Neuronal stem cell (in vitro differentiated cells): ENCODE measurements around the gene CD59.
A peak's percentile ranks its signal among the peaks of the same experiment; 100 is the strongest.

Experiments
- DNase-seq: peaks from one replicate; pipeline ENCODE4 v3.0.0-alpha.2; 2013; ENCODE audit warnings: low spot score
- H2AFZ ChIP-seq: one replicate; pipeline ENCODE4 v1.6.1; 2013; ENCODE audit warnings: mild to moderate bottlenecking, low read length, inconsistent platforms
- H2AK5ac ChIP-seq: 2 replicates; pipeline ENCODE4 v1.6.1; 2013; ENCODE audit warnings: low read depth, mild to moderate bottlenecking, inconsistent platforms, low read length, moderate library complexity, mixed read lengths
- H2BK120ac ChIP-seq: 2 replicates; pipeline ENCODE4 v1.6.1; 2013; ENCODE audit warnings: low read depth, mild to moderate bottlenecking, inconsistent platforms, low read length, moderate library complexity, mixed read lengths
- H2BK12ac ChIP-seq: one replicate; pipeline ENCODE4 v1.6.1; 2013; ENCODE audit warnings: low read length, inconsistent platforms
- H2BK15ac ChIP-seq: 2 replicates; pipeline ENCODE4 v1.6.1; 2013; ENCODE audit warnings: mild to moderate bottlenecking, low read length, inconsistent platforms, mixed read lengths
- H2BK5ac ChIP-seq: one replicate; pipeline ENCODE4 v1.6.1; 2013; ENCODE audit warnings: inconsistent platforms, mild to moderate bottlenecking, low read length, moderate library complexity
- H3K14ac ChIP-seq: one replicate; pipeline ENCODE4 v1.6.1; 2013; ENCODE audit warnings: low read length, inconsistent platforms
- H3K18ac ChIP-seq: 2 replicates; pipeline ENCODE4 v1.6.1; 2013; ENCODE audit warnings: low read length, inconsistent platforms
- H3K23ac ChIP-seq: 2 replicates; pipeline ENCODE4 v1.6.1; 2013; ENCODE audit warnings: low read depth, mild to moderate bottlenecking, mixed read lengths, low read length, inconsistent platforms; ENCODE audit not compliant: poor library complexity
- H3K27ac ChIP-seq: replicated peaks from 3 replicates; pipeline ENCODE4 v1.5.1; 2013; ENCODE audit warnings: low read length, inconsistent platforms
- H3K27me3 ChIP-seq, 3 experiments: 2 replicates each; pipeline ENCODE4 v1.6.1; 2013; ENCODE audit warnings: low read length in 3 of 3, mild to moderate bottlenecking in 2 of 3, inconsistent platforms in 1 of 3, low read depth in 1 of 3, mixed read lengths in 1 of 3, moderate library complexity in 1 of 3; ENCODE audit not compliant: control insufficient read depth in 3 of 3, insufficient read depth in 3 of 3
- H3K36me3 ChIP-seq, 2 donors: replicated peaks in 1 of 2; 2 replicates each; pipeline ENCODE4 v1.6.1; 2013; ENCODE audit warnings: low read length in 2 of 2; ENCODE audit not compliant: control insufficient read depth in 2 of 2, insufficient read depth in 2 of 2
- H3K4ac ChIP-seq: 2 replicates; pipeline ENCODE4 v1.6.1; 2013; ENCODE audit warnings: inconsistent platforms, mild to moderate bottlenecking, low read length, moderate library complexity
- H3K4me1 ChIP-seq, 2 donors: 1 replicate in 1 of 2; 2 replicates in 1 of 2; pipeline ENCODE4 v1.6.1; 2013; ENCODE audit warnings: low read length in 2 of 2, low read depth in 1 of 2; ENCODE audit not compliant: control insufficient read depth in 2 of 2, insufficient read depth in 1 of 2
- H3K4me2 ChIP-seq: one replicate; pipeline ENCODE4 v1.6.1; 2013; ENCODE audit warnings: mild to moderate bottlenecking, low read length, inconsistent platforms; ENCODE audit not compliant: insufficient read depth, poor library complexity, severe bottlenecking
- H3K4me3 ChIP-seq, 2 donors: 2 replicates each; pipeline ENCODE4 v1.5.1; 2013; ENCODE audit warnings: low read length in 2 of 2, mild to moderate bottlenecking in 2 of 2, inconsistent platforms in 1 of 2, moderate library complexity in 1 of 2
- H3K79me1 ChIP-seq: one replicate; pipeline ENCODE4 v1.6.1; 2013; ENCODE audit warnings: low read depth, mild to moderate bottlenecking, inconsistent platforms, low read length, moderate library complexity
- H3K9ac ChIP-seq: one replicate; pipeline ENCODE4 v1.6.1; 2013; ENCODE audit warnings: mild to moderate bottlenecking, low read depth, low read length, inconsistent platforms; ENCODE audit not compliant: poor library complexity
- H3K9me3 ChIP-seq, 2 donors: replicated peaks in 1 of 2; 2 replicates each; pipeline versions ENCODE3 to v1.6.1; 2013; ENCODE audit warnings: low read length in 2 of 2, mild to moderate bottlenecking in 2 of 2, inconsistent platforms in 1 of 2, low read depth in 1 of 2, mixed read lengths in 1 of 2, moderate library complexity in 1 of 2; ENCODE audit not compliant: control insufficient read depth in 2 of 2, insufficient read depth in 1 of 2
- H4K8ac ChIP-seq: one replicate; pipeline ENCODE4 v1.6.1; 2013; ENCODE audit warnings: low read depth, mild to moderate bottlenecking, inconsistent platforms, low read length, moderate library complexity
- H4K91ac ChIP-seq: one replicate; pipeline ENCODE4 v1.6.1; 2013; ENCODE audit warnings: low read length, low read depth, mild to moderate bottlenecking, inconsistent platforms; ENCODE audit not compliant: poor library complexity
- WGBS, 2 donors: extraction: QIAGEN DNeasy Blood & Tissue Kit; methylation state at CpG; one replicate each; pipeline ENCODE4 v1.1.7; 2013; ENCODE audit warnings: missing lambda C conversion rate in 2 of 2, mixed read lengths in 1 of 2; ENCODE audit not compliant: insufficient read length in 2 of 2, insufficient replicate concordance in 1 of 2; ENCODE audit errors: extremely low coverage in 2 of 2; 5-methylcytosine and 5-hydroxymethylcytosine counted together

Gene CD59

GRCh38 chr11:33725496-33725895 is 10.7 kb downstream of the CD59 start:
- no peak overlapping the region for H2AK5ac ChIP-seq
- no peak overlapping the region for H3K4ac ChIP-seq
- H3K79me1 ChIP-seq = peaks cover 2% of the 10 kb centered on the region
- no peak overlapping the region for H3K18ac ChIP-seq
- H2BK15ac ChIP-seq = no peak overlapping the region
- no peak overlapping the region for H2BK5ac ChIP-seq
- no peak overlapping the region for H2BK120ac ChIP-seq
- no peak overlapping the region for H4K91ac ChIP-seq
- H4K8ac ChIP-seq = no peak overlapping the region
- no peaks in the 10 kb centered on the region for H3K9me3 ChIP-seq
- peaks cover 8 to 11% of the 10 kb centered on the region in 2 donors for H3K4me1 ChIP-seq
- H3K36me3 ChIP-seq = peaks cover 2 to 26% of the 10 kb centered on the region in 2 donors
- no peaks in the 10 kb centered on the region for H3K27me3 ChIP-seq
- H3K14ac ChIP-seq = no peak overlapping the region
- no peak overlapping the region for H3K27ac ChIP-seq
- DNase-seq = no peak
- no peak overlapping the region for H3K4me2 ChIP-seq
- no peak overlapping the region for H3K23ac ChIP-seq
- H3K4me3 ChIP-seq = no peak overlapping the region
- no peak overlapping the region for H2AFZ ChIP-seq
- no peak overlapping the region for H2BK12ac ChIP-seq
- WGBS, 2 donors = no CpG with 5 or more reads among the region's 5 CpGs
- no peak overlapping the region for H3K9ac ChIP-seq

GRCh38 chr11:33724644-33725035 is 11.6 kb downstream of the CD59 start:
- Histone ChIP-seq H4K91ac (no peak overlapping the region), H2AK5ac (peak overlapping the region; percentile 21), H2AFZ (no peak overlapping the region), H3K27me3 (no peaks in the 10 kb centered on the region), H4K8ac (no peak overlapping the region), H2BK12ac (no peak overlapping the region), H2BK5ac (no peak overlapping the region), H3K79me1 (peaks cover 2% of the 10 kb centered on the region), H3K4me2 (no peak overlapping the region), H3K9me3 (no peaks in the 10 kb centered on the region), H3K9ac (peak overlapping the region; percentile 51), H3K36me3 (peaks cover 2 to 32% of the 10 kb centered on the region in 2 donors), H3K4ac (no peak overlapping the region), H2BK120ac (no peak overlapping the region), H3K23ac (no peak overlapping the region), H3K18ac (no peak overlapping the region), H2BK15ac (no peak overlapping the region), H3K4me1 (peaks cover 8 to 11% of the 10 kb centered on the region in 2 donors), H3K27ac (no peak overlapping the region), H3K14ac (no peak overlapping the region), H3K4me3 (no peak overlapping the region)
- no CpG with 5 or more reads among the region's 4 CpGs for WGBS, 2 donors
- DNase-seq = no peak

- Histone ChIP-seq H2AK5ac (no peak overlapping the region), H3K14ac (no peak overlapping the region), H3K4me1 (peaks cover 8 to 11% of the 10 kb centered on the region in 2 donors), H3K9me3 (no peaks in the 10 kb centered on the region), H3K4me2 (no peak overlapping the region), H3K4ac (no peak overlapping the region), H3K36me3 (peaks cover 2 to 44% of the 10 kb centered on the region in 2 donors), H2BK12ac (no peak overlapping the region), H3K79me1 (peaks cover 2% of the 10 kb centered on the region), H3K4me3 (no peak overlapping the region), H3K18ac (no peak overlapping the region), H3K27ac (no peak overlapping the region), H3K27me3 (no peaks in the 10 kb centered on the region), H2BK5ac (no peak overlapping the region), H4K8ac (no peak overlapping the region), H4K91ac (no peak overlapping the region), H2BK15ac (no peak overlapping the region), H2BK120ac (no peak overlapping the region), H2AFZ (no peak overlapping the region), H3K9ac (no peak overlapping the region), H3K23ac (no peak overlapping the region)
- no peak for DNase-seq
- no CpG with 5 or more reads among the region's 6 CpGs for WGBS, 2 donors
Measured at GRCh38 chr11:33723238-33723881, 12.9 kb downstream of the CD59 start.

- H3K18ac ChIP-seq = no peak overlapping the region
- no peak overlapping the region for H4K8ac ChIP-seq
- peaks cover 8 to 11% of the 10 kb centered on the region in 2 donors for H3K4me1 ChIP-seq
- no peak for DNase-seq
- no CpG with 5 or more reads among the region's 2 CpGs for WGBS, 2 donors
- peaks cover 2 to 46% of the 10 kb centered on the region in 2 donors for H3K36me3 ChIP-seq
- H4K91ac ChIP-seq = no peak overlapping the region
- no peak overlapping the region for H3K27ac ChIP-seq
- no peaks in the 10 kb centered on the region for H3K9me3 ChIP-seq
- no peak overlapping the region for H3K9ac ChIP-seq
- no peak overlapping the region for H2AK5ac ChIP-seq
- peaks cover 2% of the 10 kb centered on the region for H3K79me1 ChIP-seq
- H2BK15ac ChIP-seq = no peak overlapping the region
- no peak overlapping the region for H3K14ac ChIP-seq
- no peak overlapping the region for H2BK12ac ChIP-seq
- H3K23ac ChIP-seq = no peak overlapping the region
- no peak overlapping the region for H2BK5ac ChIP-seq
- H3K27me3 ChIP-seq = no peaks in the 10 kb centered on the region
- H2BK120ac ChIP-seq = no peak overlapping the region
- no peak overlapping the region for H3K4ac ChIP-seq
- H2AFZ ChIP-seq = no peak overlapping the region
- H3K4me3 ChIP-seq = no peak overlapping the region
- no peak overlapping the region for H3K4me2 ChIP-seq
Measured at GRCh38 chr11:33722590-33723234, 13.5 kb downstream of the CD59 start.
